ENCODE measurements around the gene BABAM2. TPM values are rescaled to one million over a fixed set of nuclear protein-coding genes. Genes with fewer than 3 reads are reported as not detected.

Gene BABAM2
- total RNA-seq, 1 donor from 2014 or later = 33.9 TPM

GRCh38 chr2:28093308-28093707 lies 202.8 kb downstream of the BABAM2 start:
- H3K27me3 Mint-ChIP-seq (ENCODE audit: low read depth) = no peaks in the 10 kb centered on the region
- no peak for DNase-seq (ENCODE audit: low spot score)
- peaks cover 36% of the 10 kb centered on the region for H3K4me1 Mint-ChIP-seq (ENCODE audit: low read depth)
- H3K9me3 Mint-ChIP-seq (ENCODE audit: low read depth) = no peaks in the 10 kb centered on the region
- H3K27ac Mint-ChIP-seq (ENCODE audit: unreplicated experiment) = no peak overlapping the region
- no peak overlapping the region for H3K4me3 Mint-ChIP-seq (ENCODE audit: unreplicated experiment)
- TF ChIP-seq CTCF (IDR thresholded peaks at IDR 0.05) = no peak
- H3K36me3 Mint-ChIP-seq (ENCODE audit: low read depth) = no peaks in the 10 kb centered on the region

GRCh38 chr2:28093768-28094167 lies 203.2 kb downstream of the BABAM2 start:
- TF ChIP-seq CTCF (IDR thresholded peaks at IDR 0.05) = no peak
- Mint-ChIP-seq H3K4me1 (ENCODE audit: low read depth) (peaks cover 39% of the 10 kb centered on the region), H3K9me3 (ENCODE audit: low read depth) (no peaks in the 10 kb centered on the region), H3K4me3 (ENCODE audit: unreplicated experiment) (no peak overlapping the region), H3K27me3 (ENCODE audit: low read depth) (no peaks in the 10 kb centered on the region), H3K36me3 (ENCODE audit: low read depth) (no peaks in the 10 kb centered on the region), H3K27ac (ENCODE audit: unreplicated experiment) (no peak overlapping the region)
- no peak for DNase-seq (ENCODE audit: low spot score)

- no peak for DNase-seq (ENCODE audit: low spot score)
- H3K4me1 Mint-ChIP-seq (ENCODE audit: low read depth) = peaks cover 40% of the 10 kb centered on the region
- peak overlapping the region; percentile 38 for H3K27ac Mint-ChIP-seq (ENCODE audit: unreplicated experiment)
Observed at GRCh38 chr2:28094739-28095138, 204.2 kb downstream of the BABAM2 start.

GRCh38 chr2:28095622-28096021 lies 205.1 kb downstream of the BABAM2 start:
- no peak for DNase-seq (ENCODE audit: low spot score)
- TF ChIP-seq CTCF (IDR thresholded peaks at IDR 0.05) = no peak
- H3K27ac Mint-ChIP-seq (ENCODE audit: unreplicated experiment) = no peak overlapping the region
- H3K36me3 Mint-ChIP-seq (ENCODE audit: low read depth) = no peaks in the 10 kb centered on the region
- H3K4me3 Mint-ChIP-seq (ENCODE audit: unreplicated experiment) = no peak overlapping the region
- peaks cover 45% of the 10 kb centered on the region for H3K4me1 Mint-ChIP-seq (ENCODE audit: low read depth)
- H3K9me3 Mint-ChIP-seq (ENCODE audit: low read depth) = no peaks in the 10 kb centered on the region
- no peaks in the 10 kb centered on the region for H3K27me3 Mint-ChIP-seq (ENCODE audit: low read depth)

More at GRCh38 chr2:28094739-28095138, 204.2 kb downstream of the BABAM2 start:
- Mint-ChIP-seq H3K4me3 (ENCODE audit: unreplicated experiment) (no peak overlapping the region), H3K36me3 (ENCODE audit: low read depth) (no peaks in the 10 kb centered on the region), H3K9me3 (ENCODE audit: low read depth) (no peaks in the 10 kb centered on the region), H3K27me3 (ENCODE audit: low read depth) (no peaks in the 10 kb centered on the region)
- peak; percentile 36 for TF ChIP-seq CTCF (IDR thresholded peaks at IDR 0.05)

GRCh38 chr2:28096421-28096820 lies 205.9 kb downstream of the BABAM2 start:
- peak overlapping the region; percentile 70 for H3K27ac Mint-ChIP-seq (ENCODE audit: unreplicated experiment)
- H3K9me3 Mint-ChIP-seq (ENCODE audit: low read depth) = no peaks in the 10 kb centered on the region
- DNase-seq (ENCODE audit: low spot score) = no peak
- no peak overlapping the region for H3K4me3 Mint-ChIP-seq (ENCODE audit: unreplicated experiment)
- no peaks in the 10 kb centered on the region for H3K27me3 Mint-ChIP-seq (ENCODE audit: low read depth)
- H3K4me1 Mint-ChIP-seq (ENCODE audit: low read depth) = peaks cover 51% of the 10 kb centered on the region
- TF ChIP-seq CTCF (IDR thresholded peaks at IDR 0.05) = no peak
- no peaks in the 10 kb centered on the region for H3K36me3 Mint-ChIP-seq (ENCODE audit: low read depth)
